ENCODE measurements around the gene NME7.

The NME7 gene

DNA sequence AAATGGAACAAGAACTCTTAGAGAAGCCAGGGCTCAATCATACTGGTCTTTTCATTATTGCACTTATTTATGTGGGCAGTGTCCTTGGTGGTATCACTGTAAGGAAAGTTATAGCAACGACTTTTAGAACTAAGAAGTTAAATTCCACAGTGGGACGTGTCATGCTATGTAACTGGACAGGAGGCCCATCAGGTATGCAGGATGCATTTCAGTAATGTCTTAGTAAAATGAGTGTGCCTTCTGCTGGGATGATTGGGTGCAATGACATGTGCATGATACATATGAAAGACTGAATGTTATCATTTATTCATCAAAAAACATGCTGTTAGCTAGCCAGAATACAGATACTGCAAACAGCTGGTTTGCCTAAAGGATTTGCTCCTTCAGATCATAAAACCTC, 268.0 kb downstream of the NME7 start:
- TF ChIP-seq, protein P1, sequence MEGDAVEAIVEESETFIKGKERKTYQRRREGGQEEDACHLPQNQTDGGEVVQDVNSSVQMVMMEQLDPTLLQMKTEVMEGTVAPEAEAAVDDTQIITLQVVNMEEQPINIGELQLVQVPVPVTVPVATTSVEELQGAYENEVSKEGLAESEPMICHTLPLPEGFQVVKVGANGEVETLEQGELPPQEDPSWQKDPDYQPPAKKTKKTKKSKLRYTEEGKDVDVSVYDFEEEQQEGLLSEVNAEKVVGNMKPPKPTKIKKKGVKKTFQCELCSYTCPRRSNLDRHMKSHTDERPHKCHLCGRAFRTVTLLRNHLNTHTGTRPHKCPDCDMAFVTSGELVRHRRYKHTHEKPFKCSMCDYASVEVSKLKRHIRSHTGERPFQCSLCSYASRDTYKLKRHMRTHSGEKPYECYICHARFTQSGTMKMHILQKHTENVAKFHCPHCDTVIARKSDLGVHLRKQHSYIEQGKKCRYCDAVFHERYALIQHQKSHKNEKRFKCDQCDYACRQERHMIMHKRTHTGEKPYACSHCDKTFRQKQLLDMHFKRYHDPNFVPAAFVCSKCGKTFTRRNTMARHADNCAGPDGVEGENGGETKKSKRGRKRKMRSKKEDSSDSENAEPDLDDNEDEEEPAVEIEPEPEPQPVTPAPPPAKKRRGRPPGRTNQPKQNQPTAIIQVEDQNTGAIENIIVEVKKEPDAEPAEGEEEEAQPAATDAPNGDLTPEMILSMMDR (IDR thresholded peaks at IDR 0.05; ENCODE audit: low read depth, low read length, missing control alignments) = no peak
- H3K4me3 ChIP-seq (ENCODE audit: low read depth, low read length) = no peak overlapping the region

DNA sequence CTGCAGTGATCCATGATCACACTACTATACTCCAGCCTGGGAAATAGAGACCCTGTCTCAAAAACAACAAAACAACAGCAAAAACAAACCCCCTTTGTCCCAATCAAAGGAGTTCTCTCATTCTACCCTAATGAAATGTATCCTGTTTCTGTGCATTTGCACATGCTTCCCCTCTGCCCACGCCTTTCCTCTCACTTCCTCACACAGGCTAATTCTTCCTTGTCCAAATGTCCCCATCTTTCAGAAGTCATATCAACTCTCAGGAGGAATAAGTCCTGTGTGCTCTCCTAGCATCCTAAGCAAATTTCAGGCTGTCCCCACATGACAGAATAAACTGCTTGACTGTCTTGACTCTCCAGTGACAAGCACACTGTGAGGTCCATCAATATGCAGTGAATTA, 269.2 kb downstream of the NME7 start:
- no peak overlapping the region for H3K4me3 ChIP-seq (ENCODE audit: low read depth, low read length)
- no peak for DNase-seq (ENCODE audit: low read depth)
- TF ChIP-seq, protein P1 (IDR thresholded peaks at IDR 0.05; ENCODE audit: low read depth, low read length, missing control alignments) = no peak

More for the DNA sequence above, 268.0 kb downstream of the NME7 start:
- no peak for DNase-seq (ENCODE audit: low read depth)

DNA sequence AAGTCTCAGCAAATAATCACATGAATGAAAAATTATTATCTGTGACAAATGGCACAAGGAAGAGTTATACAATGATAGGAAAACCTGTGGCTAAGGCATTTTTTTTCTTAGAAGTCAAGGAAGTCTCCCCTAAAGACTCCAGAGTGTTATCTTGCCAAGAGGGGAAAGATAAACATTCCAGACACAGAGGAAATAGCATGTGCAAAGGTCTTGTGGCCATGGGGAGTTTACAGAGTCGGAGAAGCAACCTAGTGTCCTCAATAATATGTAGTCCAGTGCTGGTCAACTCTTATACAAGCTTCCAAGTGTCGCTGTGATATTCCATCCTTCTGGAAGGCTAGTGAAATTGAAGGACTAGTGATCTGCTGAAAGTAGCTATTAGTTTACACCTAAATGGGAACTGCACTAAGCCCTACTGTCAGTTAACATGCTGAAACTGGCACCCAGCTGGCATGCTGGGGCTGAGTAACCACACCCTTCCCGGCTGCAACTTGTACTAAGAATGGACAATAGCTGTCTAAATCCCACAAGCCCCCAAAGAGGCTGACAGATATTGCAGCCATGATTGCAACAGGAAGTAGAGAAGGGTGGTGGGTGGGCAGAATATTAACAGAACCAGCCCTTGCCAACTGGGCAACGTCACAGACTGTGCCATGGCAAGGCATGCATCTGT, 272.6 kb downstream of the NME7 start:
- H3K4me3 ChIP-seq (ENCODE audit: low read depth, low read length) = no peak overlapping the region
- DNase-seq (ENCODE audit: low read depth) = no peak
- TF ChIP-seq, protein P1 (IDR thresholded peaks at IDR 0.05; ENCODE audit: low read depth, low read length, missing control alignments) = no peak

DNA sequence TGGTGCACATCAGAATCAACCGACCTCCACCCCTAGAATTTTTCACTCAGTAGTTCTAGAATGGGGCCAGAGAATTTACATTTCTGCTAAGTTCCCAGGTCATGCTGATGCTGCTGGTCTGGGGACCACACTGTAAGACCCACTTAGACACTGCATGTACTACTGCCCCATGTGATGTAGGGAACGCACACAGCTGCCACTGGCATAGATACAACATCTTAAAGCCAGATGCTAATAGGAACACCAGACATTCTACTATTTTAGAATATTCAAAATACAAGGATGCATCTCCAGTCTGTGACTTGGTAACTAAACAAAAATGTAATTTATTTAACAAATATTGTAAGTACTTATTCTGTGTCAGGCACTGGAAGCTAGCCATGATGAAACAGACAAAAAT, 275.2 kb downstream of the NME7 start:
- no peak for DNase-seq (ENCODE audit: low read depth)
- TF ChIP-seq, protein P1 (IDR thresholded peaks at IDR 0.05; ENCODE audit: low read depth, low read length, missing control alignments) = no peak
- no peak overlapping the region for H3K4me3 ChIP-seq (ENCODE audit: low read depth, low read length)

DNA sequence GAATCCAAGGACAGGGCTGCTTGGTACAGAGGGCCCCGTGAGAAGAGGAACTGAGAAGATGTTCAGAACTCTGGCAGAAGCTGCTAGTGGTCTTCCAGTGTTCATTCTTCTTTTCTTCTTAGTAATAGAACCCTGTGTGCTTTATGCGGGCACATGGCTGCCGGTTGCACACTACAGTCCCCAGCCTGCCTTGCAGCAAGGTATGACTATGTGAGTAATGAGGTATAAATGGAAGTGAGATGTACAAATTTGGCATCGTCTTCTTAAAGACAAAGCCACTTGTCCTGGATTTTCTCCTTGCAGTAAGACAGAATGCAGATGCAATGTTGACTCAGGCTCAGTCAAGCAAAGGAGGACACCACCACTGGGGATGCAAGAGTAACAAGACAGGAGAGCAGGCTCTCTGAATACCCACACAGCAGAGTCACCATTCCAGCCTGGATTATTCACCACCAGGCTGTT, 276.1 kb downstream of the NME7 start:
- H3K4me3 ChIP-seq (ENCODE audit: low read depth, low read length) = no peak overlapping the region
- no peak for DNase-seq (ENCODE audit: low read depth)
- TF ChIP-seq, protein P1 (IDR thresholded peaks at IDR 0.05; ENCODE audit: low read depth, low read length, missing control alignments) = no peak

DNA sequence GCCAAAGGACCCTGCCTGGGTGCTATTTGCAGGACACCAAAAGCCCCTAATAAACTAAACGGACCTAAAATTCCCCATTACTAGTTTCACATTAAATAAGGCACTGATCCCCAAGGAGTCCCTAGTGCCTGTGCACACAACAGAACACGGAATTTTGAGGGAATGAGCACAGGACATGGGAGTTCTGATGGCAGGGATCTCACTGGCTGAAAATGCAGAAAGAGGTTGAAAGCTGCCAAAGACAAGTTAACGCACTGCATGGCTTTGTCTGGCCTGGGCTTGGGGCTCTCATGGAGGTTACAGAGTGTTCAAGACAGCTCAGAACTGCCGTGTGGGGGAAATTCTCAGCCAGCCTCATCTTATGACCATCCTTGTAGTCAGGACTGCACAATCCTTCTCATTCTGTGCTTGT, 276.7 kb downstream of the NME7 start:
- TF ChIP-seq, protein P1 (IDR thresholded peaks at IDR 0.05; ENCODE audit: low read depth, low read length, missing control alignments) = no peak
- no peak for DNase-seq (ENCODE audit: low read depth)

DNA sequence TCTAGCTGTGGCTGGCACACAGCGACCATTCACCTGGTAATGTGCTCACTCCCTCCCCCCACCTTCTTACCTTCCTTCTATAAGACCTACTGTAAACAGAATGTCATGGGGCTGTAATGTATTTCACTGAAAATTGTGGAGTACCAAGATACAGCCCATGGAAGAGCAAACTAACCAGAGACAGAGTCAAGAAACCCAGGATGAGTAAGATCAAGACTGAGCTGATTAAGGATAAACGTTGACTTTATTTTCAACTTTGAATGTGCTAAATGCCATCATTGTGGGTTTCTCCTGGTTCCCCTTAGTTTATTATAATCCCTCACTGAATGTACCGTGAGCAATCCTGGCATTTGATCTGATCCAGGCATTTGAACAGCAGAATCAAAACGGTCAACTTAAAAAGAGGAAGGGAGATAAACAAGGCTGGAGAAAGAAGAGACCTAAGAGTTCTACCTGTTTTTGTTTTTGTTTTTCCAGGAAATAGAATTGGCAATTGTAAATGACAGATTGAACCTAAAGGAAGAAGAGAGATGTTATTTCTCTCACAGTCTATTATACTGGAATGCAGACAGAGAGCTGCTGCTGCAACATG, 277.2 kb downstream of the NME7 start:
- DNase-seq (ENCODE audit: low read depth) = no peak
- no peak overlapping the region for H3K4me3 ChIP-seq (ENCODE audit: low read depth, low read length)
- TF ChIP-seq, protein P1 (IDR thresholded peaks at IDR 0.05; ENCODE audit: low read depth, low read length, missing control alignments) = no peak

More for the DNA sequence above, 276.7 kb downstream of the NME7 start:
- no peak overlapping the region for H3K4me3 ChIP-seq (ENCODE audit: low read depth, low read length)
